ENCODE results near the gene PHLDB2. TPM values are rescaled to one million over a fixed set of nuclear protein-coding genes. Genes with fewer than 3 reads are reported as not detected.

The PHLDB2 gene
- total and polyA plus RNA-seq, 2 of the 4 experiments (the other 2 are of a cell fraction), result 10.6 to 28.7 TPM

- dilution Hi-C loops (cut with HindIII; ENCODE audit: low sequenced_read_pairs, unreplicated experiment) (no loop called here), in situ Hi-C loops (cut with MboI; ENCODE audit: low sequenced_read_pairs) (no loop called here), intact Hi-C loops (cut with micrococcal nuclease) (no loop called here)
- no peak overlapping the region for H2BK120ac ChIP-seq (ENCODE audit: low read depth, low read length)
- no peaks in the 10 kb centered on the region for H3K9me3 ChIP-seq (ENCODE audit: control insufficient read depth, insufficient read depth, low read length)
- H3K9ac ChIP-seq (ENCODE audit: low read depth, low read length), result no peak overlapping the region
- 75% methylated on average over 1 of the region's 5 CpGs; no CpG with 5 or more reads in 1 of the 2 experiments for WGBS, 2 experiments (ENCODE audit: extremely low coverage in 2 of 2, insufficient read length in 1 of 2)
- no peak overlapping the region for H2AK9ac ChIP-seq (replicated peaks; ENCODE audit: low read depth, low read length, poor library complexity)
- H3K56ac ChIP-seq (ENCODE audit: extremely low read depth, insufficient read depth, low read length), result no peak overlapping the region; the same call in 1 of the 2 replicates
- no peak overlapping the region for H3K4me3 ChIP-seq (ENCODE audit: insufficient read depth, low read depth, low read length)
- H3K79me1 ChIP-seq (ENCODE audit: low read depth in 1 of 2, low read length in 2 of 2), result no peaks in the 10 kb centered on the region
- H2BK15ac ChIP-seq (ENCODE audit: low read depth, low read length), result peak overlapping the region; percentile 51; the same call in 1 of the 3 replicates
- H2AK5ac ChIP-seq (ENCODE audit: low read depth, low read length), result peak overlapping the region; percentile 36; the same call in 1 of the 2 replicates
- peak overlapping the region; percentile 28 for H2AFZ ChIP-seq (replicated peaks; ENCODE audit: low read length, poor library complexity)
- ChIA-PET POLR2A (ENCODE audit: unreplicated experiment) (no interaction called here), CTCF (interaction anchor here (1.1 to 1.3 kb wide), 2 partner anchors 14 to 16 kb away, joined by 3 to 4 read pairs; no protein-coding TSS in a partner anchor)
- H3K4ac ChIP-seq (ENCODE audit: low read depth, low read length), result no peak overlapping the region
- H3K9me1 ChIP-seq (ENCODE audit: insufficient read depth, low read length), result peaks cover 6% of the 10 kb centered on the region
- H4K8ac ChIP-seq (ENCODE audit: low read depth in 2 of 2, low read length in 2 of 2), result no peak overlapping the region
- DNase-seq (no peak), ATAC-seq (ENCODE audit: low read depth) (no peak)
- no peak overlapping the region for H3K18ac ChIP-seq (ENCODE audit: low read depth, low read length)
- peaks cover 6% of the 10 kb centered on the region for H3K4me1 ChIP-seq (ENCODE audit: control insufficient read depth, insufficient read depth, low read length)
- 0 out of 2 replicates have a peak overlapping the region, but pooled peaks have one; percentile 25 for H3K14ac ChIP-seq (replicated peaks; ENCODE audit: low read depth, low read length)
- H3K23ac ChIP-seq (ENCODE audit: low read depth, low read length), result no peak overlapping the region
- TF ChIP-seq SMC3 (IDR thresholded peaks at IDR 0.05; ENCODE audit: low read depth, low read length) (no peak), MAFK (IDR thresholded peaks at IDR 0.05; ENCODE audit: low read depth, low read length) (no peak), MXI1 (IDR thresholded peaks at IDR 0.05; ENCODE audit: borderline replicate concordance, low read depth, low read length) (no peak), RFX5 (IDR thresholded peaks at IDR 0.05; ENCODE audit: low read depth, low read length) (no peak), FOS (IDR thresholded peaks at IDR 0.05; ENCODE audit: low read depth, low read length) (no peak), BHLHE40 (IDR thresholded peaks at IDR 0.05; ENCODE audit: low read depth, low read length) (no peak), CEBPB (IDR thresholded peaks at IDR 0.05; ENCODE audit: low read depth, low read length) (no peak), NFE2L2 (IDR thresholded peaks at IDR 0.05; ENCODE audit: low read depth, low read length) (no peak), POLR2A (IDR thresholded peaks at IDR 0.05; ENCODE audit: low read depth, low read length) (no peak), CHD1 (IDR thresholded peaks at IDR 0.05; ENCODE audit: low read depth, low read length) (no peak), CTCF (conservative IDR thresholded peaks at IDR 0.05; ENCODE audit: low read depth, low read length) (no peak), RAD21 (IDR thresholded peaks at IDR 0.05; ENCODE audit: low read length) (no peak), RCOR1 (IDR thresholded peaks at IDR 0.05; ENCODE audit: insufficient replicate concordance, low read length) (no peak), MAZ (IDR thresholded peaks at IDR 0.05; ENCODE audit: borderline replicate concordance, low read depth, low read length) (no peak)
- TF ChIP-seq, protein P1, sequence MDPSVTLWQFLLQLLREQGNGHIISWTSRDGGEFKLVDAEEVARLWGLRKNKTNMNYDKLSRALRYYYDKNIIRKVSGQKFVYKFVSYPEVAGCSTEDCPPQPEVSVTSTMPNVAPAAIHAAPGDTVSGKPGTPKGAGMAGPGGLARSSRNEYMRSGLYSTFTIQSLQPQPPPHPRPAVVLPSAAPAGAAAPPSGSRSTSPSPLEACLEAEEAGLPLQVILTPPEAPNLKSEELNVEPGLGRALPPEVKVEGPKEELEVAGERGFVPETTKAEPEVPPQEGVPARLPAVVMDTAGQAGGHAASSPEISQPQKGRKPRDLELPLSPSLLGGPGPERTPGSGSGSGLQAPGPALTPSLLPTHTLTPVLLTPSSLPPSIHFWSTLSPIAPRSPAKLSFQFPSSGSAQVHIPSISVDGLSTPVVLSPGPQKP (IDR thresholded peaks at IDR 0.05; ENCODE audit: borderline replicate concordance, low read depth, low read length), result no peak
- TF ChIP-seq, protein P2, sequence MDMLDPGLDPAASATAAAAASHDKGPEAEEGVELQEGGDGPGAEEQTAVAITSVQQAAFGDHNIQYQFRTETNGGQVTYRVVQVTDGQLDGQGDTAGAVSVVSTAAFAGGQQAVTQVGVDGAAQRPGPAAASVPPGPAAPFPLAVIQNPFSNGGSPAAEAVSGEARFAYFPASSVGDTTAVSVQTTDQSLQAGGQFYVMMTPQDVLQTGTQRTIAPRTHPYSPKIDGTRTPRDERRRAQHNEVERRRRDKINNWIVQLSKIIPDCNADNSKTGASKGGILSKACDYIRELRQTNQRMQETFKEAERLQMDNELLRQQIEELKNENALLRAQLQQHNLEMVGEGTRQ (IDR thresholded peaks at IDR 0.05; ENCODE audit: low read depth, low read length), result no peak
- H4K20me1 ChIP-seq (ENCODE audit: insufficient read depth, low read length), result no peaks in the 10 kb centered on the region
- no peaks in the 10 kb centered on the region for H3K36me3 ChIP-seq (ENCODE audit: control insufficient read depth, insufficient read depth, low read length)
- no peak overlapping the region for H4K91ac ChIP-seq (ENCODE audit: insufficient read depth, low read depth, low read length)
- BruUV-seq (replicated peaks), result no TSS peak
- H2BK5ac ChIP-seq (ENCODE audit: low read depth, low read length, poor library complexity, severe bottlenecking), result no peak overlapping the region
- no peak overlapping the region; the same call in 1 of the 2 replicates for H2BK20ac ChIP-seq (ENCODE audit: low read depth, low read length)
- H3K27me3 ChIP-seq (ENCODE audit: control insufficient read depth, insufficient read depth, low read length), result no peaks in the 10 kb centered on the region; the same call in 1 of the 2 replicates
- H3K4me2 ChIP-seq (ENCODE audit: low read depth, low read length), result no peak overlapping the region
- H4K5ac ChIP-seq (ENCODE audit: low read depth, low read length), result no peak overlapping the region
- no peak overlapping the region for H3K27ac ChIP-seq (ENCODE audit: insufficient read depth, low read length)
Observed at GRCh38 chr3:112000367-112000771, 141.3 kb downstream of the PHLDB2 start.

Measured in IMR-90 (cell line).